IMR-90 (cell line): ENCODE results near the gene MAP1LC3A. TPM values are rescaled to one million over a fixed set of nuclear protein-coding genes. Genes with fewer than 3 reads are reported as not detected.

Experiments
- ATAC-seq: fragments of 200-7000 bp; cut with Tn5 transposase; 2 replicates; pipeline ENCODE4 v1.9.1; 2020; ENCODE audit warnings: low read depth, mild to moderate bottlenecking, moderate library complexity
- BruUV-seq: library from RNA; stranded (reverse); fragments of 400-500 nt; replicated peaks from 2 replicates; lab custom pipeline; 2021; lab: Mats Ljungman, UMichigan
- CTCF ChIA-PET: fragments of 300-600 bp; formaldehyde crosslinking; extraction: SDS; loops from one replicate; lab custom pipeline; 2021; ENCODE audit warnings: antibody characterized with exemption; lab: Yijun Ruan, JAX
- POLR2A ChIA-PET: fragments of 300-600 bp; sonication (Branson Sonifier 250); formaldehyde crosslinking; loops from one replicate; lab custom pipeline; 2022; ENCODE audit warnings: antibody characterized with exemption; ENCODE audit not compliant: unreplicated experiment; lab: Charles Lee
- DNase-seq: peaks from one replicate; pipeline ENCODE4 v3.0.0; 2013
- H2AFZ ChIP-seq: replicated peaks from 2 replicates; pipeline ENCODE3; 2013; ENCODE audit warnings: low read length, mild to moderate bottlenecking; ENCODE audit not compliant: poor library complexity
- H2AK5ac ChIP-seq: 2 replicates; pipeline ENCODE4 v1.6.1; 2013; ENCODE audit warnings: low read depth, low read length, inconsistent platforms
- H2AK9ac ChIP-seq: replicated peaks from 2 replicates; pipeline ENCODE3; 2013; ENCODE audit warnings: mild to moderate bottlenecking, low read depth, low read length, moderate library complexity; ENCODE audit not compliant: poor library complexity
- H2BK120ac ChIP-seq: 2 replicates; pipeline ENCODE4 v1.6.1; 2013; ENCODE audit warnings: low read depth, low read length, inconsistent platforms
- H2BK15ac ChIP-seq: 3 replicates; pipeline ENCODE4 v1.6.1; 2013; ENCODE audit warnings: low read depth, low read length, inconsistent platforms
- H2BK20ac ChIP-seq: 2 replicates; pipeline ENCODE4 v1.6.1; 2013; ENCODE audit warnings: low read depth, mild to moderate bottlenecking, inconsistent platforms, low read length, moderate library complexity
- H2BK5ac ChIP-seq: 2 replicates; pipeline ENCODE4 v1.6.1; 2013; ENCODE audit warnings: mild to moderate bottlenecking, low read depth, low read length, inconsistent platforms; ENCODE audit not compliant: poor library complexity, severe bottlenecking
- H3K14ac ChIP-seq: replicated peaks from 2 replicates; pipeline ENCODE4 v1.6.1; 2013; ENCODE audit warnings: low read depth, low read length, inconsistent platforms
- H3K18ac ChIP-seq: 2 replicates; pipeline ENCODE4 v1.6.1; 2013; ENCODE audit warnings: low read depth, low read length, control low read depth
- H3K23ac ChIP-seq: 2 replicates; pipeline ENCODE4 v1.6.1; 2013; ENCODE audit warnings: low read depth, low read length, inconsistent platforms
- H3K27ac ChIP-seq: 2 replicates; pipeline ENCODE4 v1.5.1; 2013; ENCODE audit warnings: mild to moderate bottlenecking, control low read depth, low read length; ENCODE audit not compliant: insufficient read depth
- H3K27me3 ChIP-seq: 2 replicates; pipeline ENCODE4 v1.6.1; 2013; ENCODE audit warnings: low read length; ENCODE audit not compliant: control insufficient read depth, insufficient read depth
- H3K36me3 ChIP-seq: 2 replicates; pipeline ENCODE4 v1.6.1; 2013; ENCODE audit warnings: low read length, mixed read lengths; ENCODE audit not compliant: control insufficient read depth, insufficient read depth
- H3K4ac ChIP-seq: 2 replicates; pipeline ENCODE4 v1.6.1; 2013; ENCODE audit warnings: low read depth, low read length, inconsistent platforms
- H3K4me1 ChIP-seq: 2 replicates; pipeline ENCODE4 v1.6.1; 2013; ENCODE audit warnings: low read length, mixed read lengths; ENCODE audit not compliant: control insufficient read depth, insufficient read depth
- H3K4me2 ChIP-seq: 2 replicates; pipeline ENCODE4 v1.6.1; 2013; ENCODE audit warnings: low read depth, mild to moderate bottlenecking, control low read depth, low read length, moderate library complexity
- H3K4me3 ChIP-seq: 2 replicates; pipeline ENCODE4 v1.5.1; 2013; ENCODE audit warnings: low read depth, mild to moderate bottlenecking, control low read depth, low read length, moderate library complexity; ENCODE audit not compliant: insufficient read depth
- H3K56ac ChIP-seq: 2 replicates; pipeline ENCODE4 v1.6.1; 2013; ENCODE audit warnings: low read length, inconsistent platforms; ENCODE audit not compliant: insufficient read depth; ENCODE audit errors: extremely low read depth
- H3K79me1 ChIP-seq, 2 experiments: 2 replicates each; pipeline ENCODE4 v1.6.1; 2013; ENCODE audit warnings: low read length in 2 of 2, inconsistent platforms in 1 of 2, low read depth in 1 of 2
- H3K9ac ChIP-seq: 2 replicates; pipeline ENCODE4 v1.6.1; 2013; ENCODE audit warnings: low read depth, low read length, control low read depth
- H3K9me1 ChIP-seq: 2 replicates; pipeline ENCODE4 v1.6.1; 2013; ENCODE audit warnings: low read length, inconsistent platforms; ENCODE audit not compliant: insufficient read depth
- H3K9me3 ChIP-seq: 2 replicates; pipeline ENCODE4 v1.6.1; 2013; ENCODE audit warnings: low read length; ENCODE audit not compliant: control insufficient read depth, insufficient read depth
- H4K20me1 ChIP-seq: 2 replicates; pipeline ENCODE4 v1.6.1; 2013; ENCODE audit warnings: low read length, inconsistent platforms; ENCODE audit not compliant: insufficient read depth
- H4K5ac ChIP-seq: 2 replicates; pipeline ENCODE4 v1.6.1; 2013; ENCODE audit warnings: mild to moderate bottlenecking, low read depth, low read length, control low read depth
- H4K8ac ChIP-seq, 2 experiments: 2 replicates each; pipeline ENCODE4 v1.6.1; 2013; ENCODE audit warnings: low read depth in 2 of 2, low read length in 2 of 2, control low read depth in 1 of 2, inconsistent platforms in 1 of 2
- H4K91ac ChIP-seq: 2 replicates; pipeline ENCODE4 v1.6.1; 2013; ENCODE audit warnings: low read depth, low read length, inconsistent platforms; ENCODE audit not compliant: insufficient read depth
- BHLHE40 ChIP-seq: fragments of 150-350 bp; IDR thresholded peaks from 2 replicates; pipeline ENCODE4 v1.6.1; 2016; ENCODE audit warnings: mild to moderate bottlenecking, low read depth, low read length
- CHD1 ChIP-seq: IDR thresholded peaks from 2 replicates; pipeline ENCODE4 v1.6.1; 2012; ENCODE audit warnings: low read depth, low read length, improper control_type of control experiment
- CTCF ChIP-seq: conservative IDR thresholded peaks from 2 replicates; pipeline ENCODE4 v1.5.1; 2012; ENCODE audit warnings: mild to moderate bottlenecking, low read depth, low read length, improper control_type of control experiment
- FOS ChIP-seq: fragments of 150-350 bp; IDR thresholded peaks from 2 replicates; pipeline ENCODE4 v1.6.1; 2016; ENCODE audit warnings: low read depth, low read length
- MAZ ChIP-seq: IDR thresholded peaks from 2 replicates; pipeline ENCODE4 v1.6.1; 2012; ENCODE audit warnings: low read depth, mild to moderate bottlenecking, low read length, improper control_type of control experiment, moderate library complexity, borderline replicate concordance
- MXI1 ChIP-seq: IDR thresholded peaks from 2 replicates; pipeline ENCODE4 v1.6.1; 2012; ENCODE audit warnings: low read depth, mild to moderate bottlenecking, low read length, moderate library complexity, borderline replicate concordance
- NFE2L2 ChIP-seq: fragments of 150-350 bp; IDR thresholded peaks from 2 replicates; pipeline ENCODE4 v1.6.1; 2016; ENCODE audit warnings: low read depth, mild to moderate bottlenecking, low read length
- POLR2A ChIP-seq: IDR thresholded peaks from 2 replicates; pipeline ENCODE4 v1.6.1; 2012; ENCODE audit warnings: mild to moderate bottlenecking, low read depth, low read length
- RAD21 ChIP-seq: IDR thresholded peaks from 2 replicates; pipeline ENCODE4 v1.6.1; 2012; ENCODE audit warnings: low read length, improper control_type of control experiment
- RCOR1 ChIP-seq: IDR thresholded peaks from 2 replicates; pipeline ENCODE4 v1.6.1; 2012; ENCODE audit warnings: mild to moderate bottlenecking, low read length, improper control_type of control experiment; ENCODE audit not compliant: insufficient replicate concordance
- RFX5 ChIP-seq: IDR thresholded peaks from 2 replicates; pipeline ENCODE4 v1.8.0; 2012; ENCODE audit warnings: low read depth, mild to moderate bottlenecking, low read length, moderate library complexity
- SMC3 ChIP-seq: fragments of 150-350 bp; IDR thresholded peaks from 2 replicates; pipeline ENCODE4 v1.6.1; 2016; ENCODE audit warnings: low read depth, mild to moderate bottlenecking, antibody characterized with exemption, low read length, moderate library complexity
- USF2 ChIP-seq: fragments of 150-350 bp; IDR thresholded peaks from 2 replicates; pipeline ENCODE4 v1.6.1; 2017; ENCODE audit warnings: mild to moderate bottlenecking, antibody characterized with exemption, low read length, low read depth
- WGBS, 2 experiments: methylation state at CpG; one replicate each; pipeline versions ENCODE4 v1.1.5 to v1.1.7; 2013; ENCODE audit warnings: missing lambda C conversion rate in 2 of 2; ENCODE audit not compliant: insufficient read length in 1 of 2; ENCODE audit errors: extremely low coverage in 2 of 2; 5-methylcytosine and 5-hydroxymethylcytosine counted together
- dilution Hi-C: fragments of 300-500 bp; cut with HindIII; formaldehyde crosslinking; loops from one replicate; pipeline ENCODE4 v1.14.3; 2018; ENCODE audit warnings: low sequenced_read_pairs; ENCODE audit not compliant: unreplicated experiment
- in situ Hi-C: fragments of 300-500 bp; cut with MboI; formaldehyde crosslinking; loops from 3 replicates; pipeline ENCODE4 v1.14.3; 2019; ENCODE audit warnings: low sequenced_read_pairs, inconsistent platforms, mixed read lengths
- intact Hi-C: fragments of 100-400 bp; cut with micrococcal nuclease; formaldehyde crosslinking; loops from 2 replicates; pipeline ENCODE4 v1.10.0; 2022
- polyA plus RNA-seq, 3 experiments: library from polyadenylated mRNA; depleted of rRNA; stranded (reverse); fragments of >200 nt; gene quantifications; 2 replicates each; pipeline ENCODE4 v1.2.3, GENCODE V29; 2012; ENCODE audit warnings: low replicate concordance in 1 of 3
- total RNA-seq: library from RNA; depleted of rRNA; stranded (reverse); fragments of >200 nt; gene quantifications from 2 replicates; pipeline ENCODE4 v1.2.3, GENCODE V29; 2012
- TF ChIP-seq, protein P1 (sequence below): fragments of 150-350 bp; IDR thresholded peaks from 2 replicates; pipeline ENCODE4 v1.6.1; 2016; ENCODE audit warnings: low read depth, mild to moderate bottlenecking, low read length, moderate library complexity, borderline replicate concordance

Gene MAP1LC3A
- total and polyA plus RNA-seq, 2 of the 4 experiments (the other 2 are of a cell fraction), result 10.0 to 39.7 TPM

GRCh38 chr20:34579191-34579978 is 20.9 kb downstream of the MAP1LC3A start:
- H3K27me3 ChIP-seq, result no peaks in the 10 kb centered on the region
- 69% methylated on average over 3 of the region's 11 CpGs; no CpG with 5 or more reads in 1 of the 2 experiments for WGBS, 2 experiments
- peaks cover 17% of the 10 kb centered on the region for H3K4me1 ChIP-seq
- ATAC-seq (peak; percentile 89), DNase-seq (peak; percentile 82)
- peak overlapping the region; percentile 15 for H2AFZ ChIP-seq
- ChIA-PET CTCF (interaction anchor here (1.5 to 2.8 kb wide), 3 partner anchors 17 to 190 kb away, joined by 4 to 12 read pairs (median 4); no protein-coding TSS in a partner anchor), POLR2A (no interaction called here)
- no TSS peak for BruUV-seq
- H4K20me1 ChIP-seq, result no peaks in the 10 kb centered on the region
- no peak overlapping the region for H2BK20ac ChIP-seq
- no peak overlapping the region for H2BK120ac ChIP-seq
- no peak overlapping the region for H4K91ac ChIP-seq
- peak overlapping the region; percentile 5; the same call in 1 of the 2 replicates for H3K4ac ChIP-seq
- dilution Hi-C loops (no loop called here), in situ Hi-C loops (no loop called here), intact Hi-C loops (loop anchor here (1.0 to 10.0 kb wide), 3 partner anchors 129 to 385 kb away; no protein-coding TSS in a partner anchor)
- H3K4me2 ChIP-seq, result no peak overlapping the region
- H3K56ac ChIP-seq, result no peak overlapping the region
- no peak overlapping the region for H2AK5ac ChIP-seq
- H3K4me3 ChIP-seq, result no peak overlapping the region
- no peak overlapping the region for H3K27ac ChIP-seq
- H2AK9ac ChIP-seq, result no peak overlapping the region
- H3K18ac ChIP-seq, result no peak overlapping the region
- no peaks in the 10 kb centered on the region; a peak in 1 of 4 replicates for H3K79me1 ChIP-seq
- no peak overlapping the region for H3K14ac ChIP-seq
- H3K9me3 ChIP-seq, result no peaks in the 10 kb centered on the region
- H2BK15ac ChIP-seq, result no peak overlapping the region
- H3K9ac ChIP-seq, result no peak overlapping the region
- peaks cover 20% of the 10 kb centered on the region for H3K9me1 ChIP-seq
- no peaks in the 10 kb centered on the region for H3K36me3 ChIP-seq
- no peak overlapping the region for H4K8ac ChIP-seq
- no peak overlapping the region for H3K23ac ChIP-seq
- no peak overlapping the region for H4K5ac ChIP-seq
- H2BK5ac ChIP-seq, result no peak overlapping the region
- 0 out of 2 replicates have a peak, but pooled peaks have one; percentile 12 for TF ChIP-seq BHLHE40
- peak; percentile 65; the same call in 1 of the 2 replicates for TF ChIP-seq MAZ
- TF ChIP-seq CTCF, result peak; percentile 84
- TF ChIP-seq RCOR1, result no peak
- TF ChIP-seq CHD1, result no peak
- TF ChIP-seq FOS, result peak; percentile 87
- no peak for TF ChIP-seq POLR2A
- peak; percentile 85 for TF ChIP-seq SMC3
- TF ChIP-seq RAD21, result peak; percentile 89
- TF ChIP-seq, protein P1, sequence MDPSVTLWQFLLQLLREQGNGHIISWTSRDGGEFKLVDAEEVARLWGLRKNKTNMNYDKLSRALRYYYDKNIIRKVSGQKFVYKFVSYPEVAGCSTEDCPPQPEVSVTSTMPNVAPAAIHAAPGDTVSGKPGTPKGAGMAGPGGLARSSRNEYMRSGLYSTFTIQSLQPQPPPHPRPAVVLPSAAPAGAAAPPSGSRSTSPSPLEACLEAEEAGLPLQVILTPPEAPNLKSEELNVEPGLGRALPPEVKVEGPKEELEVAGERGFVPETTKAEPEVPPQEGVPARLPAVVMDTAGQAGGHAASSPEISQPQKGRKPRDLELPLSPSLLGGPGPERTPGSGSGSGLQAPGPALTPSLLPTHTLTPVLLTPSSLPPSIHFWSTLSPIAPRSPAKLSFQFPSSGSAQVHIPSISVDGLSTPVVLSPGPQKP, result no peak
- no peak for TF ChIP-seq RFX5
- no peak for TF ChIP-seq NFE2L2
- no peak for TF ChIP-seq USF2
- no peak for TF ChIP-seq MXI1
